Measurements from ENCODE around the gene LPAR1. TPM values are rescaled to one million over a fixed set of nuclear protein-coding genes. Genes with fewer than 3 reads are reported as not detected.

Gene LPAR1
- total RNA-seq, 4 donors from 2014 or later = 21.9 to 55.0 (median 25.9) TPM

DNA sequence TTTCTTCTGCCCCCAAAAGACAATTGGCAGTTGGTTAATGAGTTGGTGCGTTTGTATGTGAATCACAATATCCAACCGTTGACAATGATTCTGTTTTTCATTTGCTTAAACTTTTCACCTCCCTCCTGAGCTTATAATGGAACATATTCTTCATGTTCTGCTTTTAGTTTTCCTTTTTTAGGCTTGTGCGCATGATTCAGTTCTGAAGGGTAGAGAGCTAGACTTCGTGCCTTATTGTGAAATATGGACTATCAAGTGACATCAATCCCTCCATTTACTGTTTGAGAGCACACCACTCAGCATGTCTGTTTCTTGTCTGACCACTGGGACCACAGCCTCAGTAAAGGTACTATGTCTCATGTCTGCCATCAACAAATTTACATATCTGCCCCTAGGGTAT lies 30.5 kb upstream of the LPAR1 start:
- no peak for DNase-seq (ENCODE audit: low spot score in 2 of 2)
- intact Hi-C loops (cut with DNase I; ENCODE audit: low total_unique reads) = no loop called here
- WGBS, 2 donors = 49 to 54% methylated on average over 4 of the region's 4 CpGs
- TF ChIP-seq, protein P1, sequence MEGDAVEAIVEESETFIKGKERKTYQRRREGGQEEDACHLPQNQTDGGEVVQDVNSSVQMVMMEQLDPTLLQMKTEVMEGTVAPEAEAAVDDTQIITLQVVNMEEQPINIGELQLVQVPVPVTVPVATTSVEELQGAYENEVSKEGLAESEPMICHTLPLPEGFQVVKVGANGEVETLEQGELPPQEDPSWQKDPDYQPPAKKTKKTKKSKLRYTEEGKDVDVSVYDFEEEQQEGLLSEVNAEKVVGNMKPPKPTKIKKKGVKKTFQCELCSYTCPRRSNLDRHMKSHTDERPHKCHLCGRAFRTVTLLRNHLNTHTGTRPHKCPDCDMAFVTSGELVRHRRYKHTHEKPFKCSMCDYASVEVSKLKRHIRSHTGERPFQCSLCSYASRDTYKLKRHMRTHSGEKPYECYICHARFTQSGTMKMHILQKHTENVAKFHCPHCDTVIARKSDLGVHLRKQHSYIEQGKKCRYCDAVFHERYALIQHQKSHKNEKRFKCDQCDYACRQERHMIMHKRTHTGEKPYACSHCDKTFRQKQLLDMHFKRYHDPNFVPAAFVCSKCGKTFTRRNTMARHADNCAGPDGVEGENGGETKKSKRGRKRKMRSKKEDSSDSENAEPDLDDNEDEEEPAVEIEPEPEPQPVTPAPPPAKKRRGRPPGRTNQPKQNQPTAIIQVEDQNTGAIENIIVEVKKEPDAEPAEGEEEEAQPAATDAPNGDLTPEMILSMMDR (IDR thresholded peaks at IDR 0.05) = no peak
- no peak for TF ChIP-seq POLR2A (IDR thresholded peaks at IDR 0.05)
- no peak overlapping the region for H3K4me3 ChIP-seq (ENCODE audit: low read depth, poor library complexity, severe bottlenecking)

DNA sequence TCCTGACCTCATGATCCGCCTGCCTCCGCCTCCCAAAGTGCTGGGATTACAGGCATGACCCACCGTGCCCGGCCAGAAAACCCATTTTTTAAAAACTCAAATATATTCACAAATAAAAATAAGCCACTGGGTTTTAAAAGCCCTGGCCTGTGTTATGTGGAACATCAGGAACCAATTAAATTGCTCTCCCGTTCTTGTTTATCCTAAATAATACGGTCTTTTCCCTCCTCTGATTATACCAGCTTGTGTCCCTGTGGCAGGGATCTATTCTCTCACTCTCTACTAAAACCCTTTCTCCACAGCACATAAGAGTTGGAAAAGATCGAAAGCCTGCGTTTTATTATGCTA lies 30.1 kb upstream of the LPAR1 start:
- intact Hi-C loops (cut with DNase I; ENCODE audit: low total_unique reads) = no loop called here
- 52 to 70% methylated on average over 8 of the region's 8 CpGs for WGBS, 2 donors
- DNase-seq (ENCODE audit: low spot score in 2 of 2) = no peak
- no peak overlapping the region for H3K4me3 ChIP-seq (ENCODE audit: low read depth, poor library complexity, severe bottlenecking)
- TF ChIP-seq, protein P1 (IDR thresholded peaks at IDR 0.05) = no peak
- no peak for TF ChIP-seq POLR2A (IDR thresholded peaks at IDR 0.05)

DNA sequence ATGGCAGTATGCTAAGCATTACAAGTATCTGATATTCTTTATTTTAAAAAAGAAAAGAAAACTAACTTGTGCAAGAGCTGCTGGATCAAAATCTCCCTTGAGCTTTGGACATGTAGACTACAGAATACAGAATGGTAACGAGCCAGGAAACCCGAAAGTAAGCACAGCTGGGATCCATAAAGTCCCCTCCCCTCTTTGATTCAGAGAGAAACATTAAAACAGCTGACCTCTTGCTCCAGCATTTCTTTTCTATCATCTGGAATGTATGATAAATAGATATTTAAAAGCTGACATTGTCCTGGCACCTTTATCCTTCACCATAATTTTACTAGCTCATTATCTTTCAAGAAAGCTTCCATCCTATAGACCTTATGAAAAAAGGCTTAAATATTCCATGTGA lies 28.2 kb upstream of the LPAR1 start:
- intact Hi-C loops (cut with DNase I; ENCODE audit: low total_unique reads) = no loop called here
- H3K4me3 ChIP-seq (ENCODE audit: low read depth, poor library complexity, severe bottlenecking) = no peak overlapping the region
- TF ChIP-seq POLR2A (IDR thresholded peaks at IDR 0.05) = no peak
- TF ChIP-seq, protein P1 (IDR thresholded peaks at IDR 0.05) = no peak
- DNase-seq (ENCODE audit: low spot score in 2 of 2) = no peak
- 44 to 49% methylated on average over 2 of the region's 2 CpGs for WGBS, 2 donors

DNA sequence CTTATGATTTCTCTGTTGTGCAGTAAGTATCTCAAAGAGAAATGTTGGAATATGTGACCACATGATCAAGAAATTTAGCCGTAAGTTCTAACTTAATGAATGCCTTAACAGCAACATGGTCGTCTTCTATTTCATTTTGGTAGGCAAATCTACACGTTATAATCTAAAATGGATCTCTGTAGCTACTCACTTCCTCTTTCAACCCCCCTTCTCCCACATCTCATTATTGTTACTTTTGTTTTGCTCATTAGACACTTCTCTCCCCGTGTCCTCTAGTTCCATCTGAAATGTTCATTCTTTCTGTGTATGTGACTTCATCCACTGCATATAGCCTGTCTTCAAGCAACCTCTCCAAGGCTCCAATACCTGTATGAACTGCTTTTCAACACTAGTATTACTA lies 27.1 kb upstream of the LPAR1 start:
- 74 to 89% methylated on average over 4 of the region's 4 CpGs for WGBS, 2 donors
- no peak overlapping the region for H3K4me3 ChIP-seq (ENCODE audit: low read depth, poor library complexity, severe bottlenecking)
- intact Hi-C loops (cut with DNase I; ENCODE audit: low total_unique reads) = no loop called here
- TF ChIP-seq, protein P1 (IDR thresholded peaks at IDR 0.05) = no peak
- no peak for TF ChIP-seq POLR2A (IDR thresholded peaks at IDR 0.05)
- no peak for DNase-seq (ENCODE audit: low spot score in 2 of 2)

DNA sequence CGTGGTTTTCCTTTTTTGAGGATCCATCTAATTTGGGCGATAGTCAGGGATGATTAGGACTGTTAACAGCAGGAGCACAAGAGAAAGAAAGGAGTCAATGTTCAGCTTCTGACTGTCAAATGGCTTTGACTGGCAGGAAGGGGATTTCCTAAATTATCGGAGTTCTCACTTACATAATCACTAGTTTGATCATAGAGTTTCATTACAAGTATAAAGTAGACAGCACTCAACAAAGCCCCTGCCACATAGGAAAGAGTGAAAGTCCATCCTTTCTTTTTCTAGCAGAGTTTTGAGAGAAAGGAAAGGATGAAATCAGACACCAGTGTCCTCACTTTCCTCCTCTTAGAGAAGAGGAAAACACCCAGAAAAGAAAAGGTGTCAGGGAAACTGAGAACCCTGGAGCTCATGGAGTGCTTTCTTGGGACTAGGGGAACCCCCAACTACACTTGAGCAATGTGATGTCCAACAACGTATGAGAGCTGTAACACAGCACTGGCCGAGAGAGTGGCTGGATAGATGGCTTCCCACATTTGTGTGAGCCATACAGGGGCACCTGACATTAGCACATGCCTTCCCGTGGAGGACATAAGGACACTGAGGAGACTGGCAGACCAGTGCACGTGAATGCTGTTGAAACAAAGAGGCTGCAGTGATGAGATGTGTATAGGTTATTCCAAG lies 26.0 kb upstream of the LPAR1 start:
- H3K4me3 ChIP-seq (ENCODE audit: low read depth, poor library complexity, severe bottlenecking) = no peak overlapping the region
- TF ChIP-seq, protein P1 (IDR thresholded peaks at IDR 0.05) = no peak
- TF ChIP-seq POLR2A (IDR thresholded peaks at IDR 0.05) = no peak
- DNase-seq (ENCODE audit: low spot score in 2 of 2) = no peak
- intact Hi-C loops (cut with DNase I; ENCODE audit: low total_unique reads) = no loop called here
- 67 to 72% methylated on average over 7 of the region's 7 CpGs for WGBS, 2 donors

DNA sequence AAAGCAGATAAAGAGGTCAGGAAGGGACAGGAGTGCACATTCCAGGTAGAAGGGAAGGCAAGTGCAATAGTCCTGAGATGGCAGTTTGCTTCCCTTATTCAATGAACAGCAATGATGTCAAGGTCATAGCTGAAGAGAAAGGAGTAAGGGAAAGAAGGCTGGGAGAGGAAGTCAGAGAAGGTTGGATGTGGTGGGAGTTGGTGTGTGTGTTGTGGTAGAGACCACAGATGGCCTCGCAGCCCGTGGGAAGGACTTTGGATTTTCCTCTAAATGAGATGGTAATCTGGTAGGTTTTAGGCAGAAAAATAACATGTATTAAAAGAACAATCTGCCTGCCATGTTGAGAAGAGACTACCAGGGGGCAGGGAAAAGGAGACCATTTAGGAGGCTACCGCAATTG lies 25.1 kb upstream of the LPAR1 start:
- 83 to 87% methylated on average over 3 of the region's 3 CpGs for WGBS, 2 donors
- intact Hi-C loops (cut with DNase I; ENCODE audit: low total_unique reads) = no loop called here
- no peak for DNase-seq (ENCODE audit: low spot score in 2 of 2)
- no peak overlapping the region for H3K4me3 ChIP-seq (ENCODE audit: low read depth, poor library complexity, severe bottlenecking)
- TF ChIP-seq, protein P1 (IDR thresholded peaks at IDR 0.05) = no peak
- TF ChIP-seq POLR2A (IDR thresholded peaks at IDR 0.05) = no peak

All from lower leg skin (tissue), 4 donors.